CD4-positive, alpha-beta T cell treated with Interleukin-10 for 1 hour (primary cell): Measurements from ENCODE around the gene RIPOR2.
"Not testable (repeated sequence)": the region's sequence is repeated elsewhere in the genome, so short reads cannot be mapped to it uniquely, and the experiment has no call there.

Source experiments
- DNase-seq: peaks from one replicate; pipeline ENCODE4 v3.0.0-alpha.2; 2020

Gene RIPOR2

DNA sequence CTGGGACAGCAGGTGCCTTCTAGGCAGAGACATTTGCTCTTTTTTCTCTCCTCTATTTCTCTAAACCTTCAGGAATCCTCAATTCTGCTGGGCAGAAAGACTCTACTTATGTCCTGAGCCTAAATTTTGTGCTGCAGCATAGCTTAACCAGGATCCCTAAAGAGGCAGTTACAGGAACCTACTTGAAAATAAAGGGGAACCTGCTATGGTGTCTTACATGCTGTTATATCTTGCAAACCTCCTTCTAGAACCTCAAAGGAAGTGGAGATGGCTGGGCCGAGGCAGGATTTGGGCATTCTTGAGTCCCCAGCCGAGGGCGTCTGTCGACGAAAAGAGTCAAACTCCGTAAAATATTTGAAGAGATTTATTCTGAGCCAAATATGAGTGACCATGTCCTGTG is 178.1 kb downstream of the RIPOR2 start:
- no peak for DNase-seq

DNA sequence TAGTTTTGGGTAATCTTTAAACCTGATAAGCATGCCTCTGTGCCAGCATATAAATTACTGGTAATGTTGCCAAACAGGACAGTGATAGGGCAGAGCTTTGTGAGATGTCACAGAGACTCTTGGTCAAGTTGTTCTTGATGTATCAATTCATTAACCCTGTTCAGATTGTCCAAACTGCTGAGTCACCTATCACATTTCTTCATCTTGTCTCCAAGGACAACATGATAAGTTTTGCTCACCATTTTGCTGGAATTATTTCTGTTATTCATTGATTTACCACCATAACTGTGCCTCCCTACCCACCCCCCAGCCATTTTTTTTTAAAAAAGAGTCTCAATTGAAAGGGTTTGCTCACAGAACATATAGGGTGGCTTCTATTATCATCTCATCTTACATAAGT is 180.5 kb downstream of the RIPOR2 start:
- no peak for DNase-seq

DNA sequence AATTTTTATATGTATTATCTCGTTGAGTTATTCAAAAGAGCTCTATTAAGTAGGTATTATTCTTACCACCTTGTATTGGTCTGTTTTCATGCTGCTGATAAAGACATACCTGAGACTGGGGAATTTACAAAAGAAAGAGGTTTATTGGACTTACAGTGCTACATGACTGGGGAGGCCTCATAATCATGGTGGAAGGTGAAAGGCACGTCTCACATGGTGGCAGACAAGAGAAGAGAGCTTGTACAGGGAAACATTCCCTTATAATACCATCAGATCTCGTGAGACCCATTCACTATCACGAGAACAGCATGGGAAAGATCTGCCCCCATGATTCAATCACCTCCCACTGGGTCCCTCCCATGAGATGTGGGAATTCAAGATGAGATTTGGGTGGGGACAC is 181.4 kb downstream of the RIPOR2 start:
- not testable (repeated sequence) for DNase-seq
